ENCODE results near the gene ZNF860. TPM values are rescaled to one million over a fixed set of nuclear protein-coding genes. Genes with fewer than 3 reads are reported as not detected.

Gene ZNF860
- total RNA-seq, 2 experiments from 2014 or later: not detected

DNA sequence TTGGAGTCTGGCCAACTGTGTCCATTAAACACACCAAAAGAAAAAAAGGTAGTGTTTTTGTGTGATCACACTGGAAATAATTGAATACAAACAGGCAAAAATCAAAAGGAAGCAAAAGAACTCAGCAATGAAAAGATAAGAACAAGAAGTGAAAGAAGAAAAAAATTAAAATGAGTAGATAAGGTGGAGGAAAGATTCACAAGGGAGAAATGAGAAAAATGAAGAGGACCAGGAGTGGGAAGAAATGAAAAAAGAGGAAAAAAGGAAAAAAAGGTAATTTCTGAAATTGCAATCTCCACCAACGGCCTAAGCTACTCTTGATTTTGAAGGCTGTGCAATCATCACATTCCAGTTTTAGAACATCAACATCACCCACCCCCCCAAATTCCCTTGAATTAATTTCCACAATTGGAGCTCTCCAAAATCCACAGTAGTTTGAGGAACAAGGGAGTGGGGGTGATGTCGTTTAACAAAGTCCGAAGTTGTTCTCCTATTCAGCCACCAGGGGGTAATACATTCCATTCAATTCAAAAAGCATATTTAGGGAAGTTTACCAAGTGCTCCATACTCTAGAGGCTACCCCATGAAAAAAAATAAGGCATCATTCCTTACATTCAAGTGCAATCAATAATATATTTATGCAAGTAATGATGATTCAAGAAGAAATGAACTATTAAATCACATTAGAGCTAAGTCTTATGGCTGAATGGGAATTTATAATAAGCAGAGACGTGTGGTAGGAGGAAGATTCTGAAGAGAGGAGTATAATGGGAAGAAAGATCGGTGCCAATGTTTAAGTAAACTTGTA lies 37.4 kb downstream of the ZNF860 start:
- H3K4me3 Mint-ChIP-seq: no peak overlapping the region
- no peaks in the 10 kb centered on the region for H3K36me3 Mint-ChIP-seq
- DNase-seq: no peak
- CTCF ChIA-PET: interaction anchor here (0.9 to 4.4 kb wide), 12 partner anchors 9 to 159 kb away, joined by 3 to 54 read pairs (median 5); no protein-coding TSS in a partner anchor
- no peak overlapping the region for H3K27ac Mint-ChIP-seq
- H3K4me1 Mint-ChIP-seq: no peaks in the 10 kb centered on the region
- H3K9me3 Mint-ChIP-seq (ENCODE audit: low read depth): no peaks in the 10 kb centered on the region
- no peak for ATAC-seq
- peaks cover 10% of the 10 kb centered on the region for H3K27me3 Mint-ChIP-seq

GRCh38 chr3:32021155-32021554 lies 39.6 kb downstream of the ZNF860 start:
- ATAC-seq: no peak
- Mint-ChIP-seq H3K27me3 (peaks cover 7% of the 10 kb centered on the region), H3K9me3 (ENCODE audit: low read depth) (no peaks in the 10 kb centered on the region), H3K27ac (no peak overlapping the region), H3K4me1 (no peaks in the 10 kb centered on the region), H3K36me3 (no peaks in the 10 kb centered on the region), H3K4me3 (no peak overlapping the region)
- DNase-seq: no peak
- CTCF ChIA-PET: no interaction called here

DNA sequence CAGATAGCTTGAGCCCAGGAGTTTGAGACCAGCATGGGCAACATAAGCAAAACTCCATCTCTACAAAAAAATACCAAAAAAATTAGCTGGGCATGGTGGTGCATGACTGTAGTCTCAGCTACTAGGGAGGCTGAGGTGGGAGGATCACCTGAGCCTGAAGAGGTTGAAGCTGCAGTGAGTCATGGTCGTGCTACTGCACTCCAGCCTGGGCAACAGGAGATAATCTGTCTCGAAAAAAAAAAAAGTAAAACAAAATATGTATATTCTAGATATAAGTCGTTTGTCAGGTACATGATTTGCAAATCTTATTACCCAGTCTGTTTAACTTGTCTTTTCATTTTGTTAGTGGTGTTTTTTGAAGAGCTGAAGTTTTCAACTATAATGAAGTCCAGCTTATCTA lies 40.2 kb downstream of the ZNF860 start:
- CTCF ChIA-PET: no interaction called here
- H3K36me3 Mint-ChIP-seq: no peaks in the 10 kb centered on the region
- no peaks in the 10 kb centered on the region for H3K4me1 Mint-ChIP-seq
- ATAC-seq (no peak), DNase-seq (no peak)
- H3K27ac Mint-ChIP-seq: no peak overlapping the region
- no peak overlapping the region for H3K4me3 Mint-ChIP-seq
- peaks cover 10% of the 10 kb centered on the region for H3K27me3 Mint-ChIP-seq
- no peaks in the 10 kb centered on the region for H3K9me3 Mint-ChIP-seq (ENCODE audit: low read depth)

GRCh38 chr3:32022947-32023346 lies 41.4 kb downstream of the ZNF860 start:
- CTCF ChIA-PET: interaction anchor here (1.4 kb wide), 1 partner anchor 121 kb away, joined by 7 read pairs; no protein-coding TSS in a partner anchor
- Mint-ChIP-seq H3K4me1 (no peaks in the 10 kb centered on the region), H3K4me3 (no peak overlapping the region), H3K36me3 (no peaks in the 10 kb centered on the region), H3K27me3 (peaks cover 13% of the 10 kb centered on the region), H3K27ac (no peak overlapping the region), H3K9me3 (ENCODE audit: low read depth) (no peaks in the 10 kb centered on the region)
- DNase-seq (no peak), ATAC-seq (no peak)

- CTCF ChIA-PET: interaction anchor here (1.0 kb wide), 1 partner anchor 20 kb away, joined by 3 read pairs; no protein-coding TSS in a partner anchor
- no peaks in the 10 kb centered on the region for H3K9me3 Mint-ChIP-seq (ENCODE audit: low read depth)
- no peak overlapping the region for H3K4me3 Mint-ChIP-seq
- H3K36me3 Mint-ChIP-seq: no peaks in the 10 kb centered on the region
- H3K4me1 Mint-ChIP-seq: no peaks in the 10 kb centered on the region
- no peak overlapping the region for H3K27ac Mint-ChIP-seq
- ATAC-seq (no peak), DNase-seq (no peak)
- peaks cover 6% of the 10 kb centered on the region for H3K27me3 Mint-ChIP-seq
Measured at GRCh38 chr3:32026593-32026992, 45.0 kb downstream of the ZNF860 start.

GRCh38 chr3:32037932-32038267 lies 56.4 kb downstream of the ZNF860 start:
- Mint-ChIP-seq H3K4me1 (no peaks in the 10 kb centered on the region), H3K27ac (no peak overlapping the region), H3K27me3 (peaks cover 10% of the 10 kb centered on the region), H3K9me3 (ENCODE audit: low read depth) (peaks cover 6% of the 10 kb centered on the region), H3K36me3 (peaks cover 6% of the 10 kb centered on the region), H3K4me3 (no peak overlapping the region)
- DNase-seq: no peak
- CTCF ChIA-PET: interaction anchor here (1.5 kb wide), 1 partner anchor 19 kb away, joined by 3 read pairs; no protein-coding TSS in a partner anchor
- no peak for ATAC-seq

DNA sequence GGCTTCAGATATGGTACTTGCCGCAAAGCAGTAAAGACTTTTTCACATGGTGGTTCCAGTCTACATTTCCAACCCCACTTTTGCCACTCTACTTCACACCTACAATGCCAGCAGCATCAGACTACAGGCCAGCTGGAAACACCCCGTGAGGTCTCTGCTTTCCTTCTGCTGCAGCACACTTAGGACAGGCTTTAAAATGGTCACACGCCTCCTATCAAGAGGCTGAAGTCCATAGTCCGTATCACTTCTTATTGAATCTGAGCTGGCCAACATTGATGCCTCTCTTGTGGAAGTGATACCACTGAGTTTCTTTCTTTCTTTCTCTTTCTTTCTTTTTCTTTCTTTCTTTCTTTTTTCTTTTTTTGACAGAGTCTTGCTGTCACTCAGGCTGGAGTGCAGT lies 59.8 kb downstream of the ZNF860 start:
- DNase-seq (no peak), ATAC-seq (no peak)
- Mint-ChIP-seq H3K27me3 (peaks cover under 1% of the 10 kb centered on the region), H3K4me1 (no peaks in the 10 kb centered on the region), H3K4me3 (no peak overlapping the region), H3K27ac (no peak overlapping the region), H3K36me3 (peaks cover 6% of the 10 kb centered on the region), H3K9me3 (ENCODE audit: low read depth) (peaks cover 6% of the 10 kb centered on the region)
- CTCF ChIA-PET: no interaction called here

Other genes with a start within 250 kb of the ZNF860 start
- 1 to 10 TPM in 1 of 2 experiments, under 1 TPM in 1; 0.26 to 2.3 TPM for gene OSBPL10, start 488 bp upstream of the ZNF860 start, total RNA-seq
- 10 to 100 TPM; 20.7 to 26.8 TPM for gene GPD1L, start 124.9 kb downstream of the ZNF860 start, total RNA-seq

Measured in activated CD8-positive, alpha-beta memory T cell treated with anti-CD3 and anti-CD28 coated beads, Interleukin-2, amount 10 ng/mL, durations not matched to agents 7 days and 5 days (primary cell).